NCI-H2107 treated with DMSO at 0.1 percent for 48 hours (cell line): ENCODE results near the gene ZDHHC18.
"Not testable (repeated sequence)": the region's sequence is repeated elsewhere in the genome, so short reads cannot be mapped to it uniquely, and the experiment has no call there.

Source experiments
- DNase-seq: peaks from one replicate; lab custom pipeline; 2025; ENCODE audit not compliant: unreplicated experiment; lab: John Stamatoyannopoulos, UW

ZDHHC18 gene

GRCh38 chr1:26832249-26832960, 5.9 kb downstream of the ZDHHC18 start:
- no peak for DNase-seq

- no peak for DNase-seq
Measured at GRCh38 chr1:26833432-26834405, 7.2 kb downstream of the ZDHHC18 start.

- DNase-seq: not testable (repeated sequence)
Measured at GRCh38 chr1:26837665-26838064, 11.2 kb downstream of the ZDHHC18 start.

- no peak for DNase-seq
Measured at GRCh38 chr1:26838474-26839338, 12.2 kb downstream of the ZDHHC18 start.

- DNase-seq: no peak
Measured at GRCh38 chr1:26839339-26839722, 12.8 kb downstream of the ZDHHC18 start.

GRCh38 chr1:26839779-26840178, 13.3 kb downstream of the ZDHHC18 start:
- no peak for DNase-seq

- no peak for DNase-seq
Measured at GRCh38 chr1:26844424-26845196, 18.1 kb downstream of the ZDHHC18 start.

- DNase-seq: not testable (repeated sequence)
Measured at GRCh38 chr1:26847826-26848225, 21.3 kb downstream of the ZDHHC18 start.

- DNase-seq: no peak
Measured at GRCh38 chr1:26848499-26848898, 22.0 kb downstream of the ZDHHC18 start.

- DNase-seq: no peak
Measured at GRCh38 chr1:26848941-26849774, 22.7 kb downstream of the ZDHHC18 start.

- no peak for DNase-seq
Measured at GRCh38 chr1:26851106-26851684, 24.7 kb downstream of the ZDHHC18 start.

- DNase-seq: no peak
Measured at GRCh38 chr1:26852701-26853100, 26.2 kb downstream of the ZDHHC18 start.

- peak; percentile 37 for DNase-seq
Measured at GRCh38 chr1:26853156-26853555, 26.7 kb downstream of the ZDHHC18 start.

GRCh38 chr1:26853600-26853999, 27.1 kb downstream of the ZDHHC18 start:
- no peak for DNase-seq

- DNase-seq: no peak
Measured at GRCh38 chr1:26854906-26855305, 28.4 kb downstream of the ZDHHC18 start.

- no peak for DNase-seq
Measured at GRCh38 chr1:26855636-26856035, 29.1 kb downstream of the ZDHHC18 start.

GRCh38 chr1:26856181-26856580, 29.7 kb downstream of the ZDHHC18 start:
- no peak for DNase-seq

GRCh38 chr1:26856604-26857469, 30.3 kb downstream of the ZDHHC18 start:
- DNase-seq: no peak
